ENCODE results near the gene MYLK. TPM values are rescaled to one million over a fixed set of nuclear protein-coding genes. Genes with fewer than 3 reads are reported as not detected.

MYLK gene
- polyA plus RNA-seq, 4 donors = 129 to 162 (median 137) TPM

GRCh38 chr3:123831420-123831819 lies 52.7 kb downstream of the MYLK start:
- DNase-seq (ENCODE audit: low read depth in 4 of 4, low spot score in 3 of 4) = no peak

GRCh38 chr3:123821920-123822319 lies 62.2 kb downstream of the MYLK start:
- DNase-seq (ENCODE audit: low read depth in 4 of 4, low spot score in 3 of 4) = no peak

- no peak for DNase-seq (ENCODE audit: low read depth in 4 of 4, low spot score in 3 of 4)
These were observed 64.2 kb downstream of the MYLK start for GRCh38 chr3:123819949-123820348.

GRCh38 chr3:123818921-123819429 lies 65.2 kb downstream of the MYLK start:
- DNase-seq (ENCODE audit: low read depth in 4 of 4, low spot score in 3 of 4) = no peak

- DNase-seq (ENCODE audit: low read depth in 4 of 4, low spot score in 3 of 4) = no peak
These were observed 65.7 kb downstream of the MYLK start for GRCh38 chr3:123818324-123818920.

- DNase-seq (ENCODE audit: low read depth in 4 of 4, low spot score in 3 of 4) = no peak
These were observed 66.7 kb downstream of the MYLK start for GRCh38 chr3:123817413-123817812.

GRCh38 chr3:123816673-123817207 lies 67.4 kb downstream of the MYLK start:
- DNase-seq (ENCODE audit: low read depth in 4 of 4, low spot score in 3 of 4) = no peak

GRCh38 chr3:123815981-123816380 lies 68.2 kb downstream of the MYLK start:
- DNase-seq (ENCODE audit: low read depth in 4 of 4, low spot score in 3 of 4) = no peak

GRCh38 chr3:123813876-123814275 lies 70.3 kb downstream of the MYLK start:
- no peak for DNase-seq (ENCODE audit: low read depth in 4 of 4, low spot score in 3 of 4)

- DNase-seq (ENCODE audit: low read depth in 4 of 4, low spot score in 3 of 4) = no peak
These were observed 74.5 kb downstream of the MYLK start for GRCh38 chr3:123809597-123809996.

GRCh38 chr3:123808812-123809211 lies 75.3 kb downstream of the MYLK start:
- no peak for DNase-seq (ENCODE audit: low read depth in 4 of 4, low spot score in 3 of 4)

- DNase-seq (ENCODE audit: low read depth in 4 of 4, low spot score in 3 of 4) = no peak
These were observed 76.3 kb downstream of the MYLK start for GRCh38 chr3:123807820-123808219.

- DNase-seq (ENCODE audit: low read depth in 4 of 4, low spot score in 3 of 4) = no peak
These were observed 78.6 kb downstream of the MYLK start for GRCh38 chr3:123805504-123805903.

- no peak for DNase-seq (ENCODE audit: low read depth in 4 of 4, low spot score in 3 of 4)
These were observed 79.0 kb downstream of the MYLK start for GRCh38 chr3:123805101-123805500.

GRCh38 chr3:123804676-123805075 lies 79.5 kb downstream of the MYLK start:
- DNase-seq (ENCODE audit: low read depth in 4 of 4, low spot score in 3 of 4) = no peak

- no peak for DNase-seq (ENCODE audit: low read depth in 4 of 4, low spot score in 3 of 4)
These were observed 80.6 kb downstream of the MYLK start for GRCh38 chr3:123803521-123803920.

GRCh38 chr3:123802007-123802625 lies 82.0 kb downstream of the MYLK start:
- DNase-seq (ENCODE audit: low read depth in 4 of 4, low spot score in 3 of 4) = no peak

GRCh38 chr3:123801474-123801873 lies 82.7 kb downstream of the MYLK start:
- no peak for DNase-seq (ENCODE audit: low read depth in 4 of 4, low spot score in 3 of 4)

- no peak for DNase-seq (ENCODE audit: low read depth in 4 of 4, low spot score in 3 of 4)
These were observed 83.8 kb downstream of the MYLK start for GRCh38 chr3:123800362-123800682.

- no peak for DNase-seq (ENCODE audit: low read depth in 4 of 4, low spot score in 3 of 4)
These were observed 84.4 kb downstream of the MYLK start for GRCh38 chr3:123799544-123800361.

- DNase-seq (ENCODE audit: low read depth in 4 of 4, low spot score in 3 of 4) = no peak
These were observed 85.6 kb downstream of the MYLK start for GRCh38 chr3:123798550-123798949.

Measured in right renal pelvis (tissue), 4 donors.